GM20431 (cell line): ENCODE data around the gene SRGAP3.

Experiments
- in situ Hi-C: fragments of 300-500 bp; cut with MseI, MboI; formaldehyde crosslinking; loops from one replicate; pipeline ENCODE4 v1.15.0; 2020; ENCODE audit warnings: low sequenced_read_pairs; ENCODE audit not compliant: unreplicated experiment

SRGAP3 gene

DNA sequence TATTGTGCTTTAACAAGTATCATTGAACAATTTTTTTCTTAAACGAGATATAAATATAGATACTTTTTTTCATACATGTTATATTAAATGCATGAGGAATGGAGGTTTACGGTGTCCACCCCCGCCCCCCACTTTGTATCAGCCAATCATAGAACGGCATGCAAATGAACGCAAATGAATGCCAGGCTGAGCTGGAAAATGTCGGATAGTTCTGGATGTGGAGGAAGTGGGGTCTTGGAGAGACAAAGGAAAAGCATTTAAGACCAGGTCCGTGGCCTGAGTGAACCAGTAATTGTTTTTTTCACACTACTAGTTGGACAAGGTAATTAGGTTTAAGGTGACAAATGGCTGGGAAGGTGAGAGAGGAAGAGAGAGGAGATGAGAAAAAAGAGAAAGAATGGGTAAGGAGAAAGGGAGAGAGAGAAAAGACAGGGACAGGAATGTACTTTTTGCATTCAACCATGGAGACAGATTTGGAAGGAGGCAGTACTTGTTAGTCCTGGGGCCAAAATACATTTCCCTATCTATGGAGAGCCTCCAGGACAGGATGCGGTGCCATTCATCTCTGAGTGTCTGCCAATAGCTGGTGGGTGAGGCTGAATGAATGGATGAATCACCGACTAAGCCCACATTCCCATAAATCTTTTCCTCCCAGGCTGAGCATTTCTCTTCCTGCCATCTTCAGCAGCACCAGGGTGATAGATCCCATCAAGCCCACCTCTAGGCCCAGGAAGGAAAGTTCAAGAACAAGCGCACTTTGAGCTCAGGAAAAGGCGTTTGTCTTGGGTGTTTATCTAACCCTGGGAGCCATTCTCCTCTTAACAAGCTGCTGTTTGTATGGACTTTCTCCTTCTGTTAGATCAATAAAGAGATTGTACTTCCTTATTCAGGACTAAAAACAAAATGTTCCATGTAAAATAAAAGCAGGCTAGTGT is 284.7 kb downstream of the SRGAP3 start:
- in situ Hi-C loops = no loop called here

DNA sequence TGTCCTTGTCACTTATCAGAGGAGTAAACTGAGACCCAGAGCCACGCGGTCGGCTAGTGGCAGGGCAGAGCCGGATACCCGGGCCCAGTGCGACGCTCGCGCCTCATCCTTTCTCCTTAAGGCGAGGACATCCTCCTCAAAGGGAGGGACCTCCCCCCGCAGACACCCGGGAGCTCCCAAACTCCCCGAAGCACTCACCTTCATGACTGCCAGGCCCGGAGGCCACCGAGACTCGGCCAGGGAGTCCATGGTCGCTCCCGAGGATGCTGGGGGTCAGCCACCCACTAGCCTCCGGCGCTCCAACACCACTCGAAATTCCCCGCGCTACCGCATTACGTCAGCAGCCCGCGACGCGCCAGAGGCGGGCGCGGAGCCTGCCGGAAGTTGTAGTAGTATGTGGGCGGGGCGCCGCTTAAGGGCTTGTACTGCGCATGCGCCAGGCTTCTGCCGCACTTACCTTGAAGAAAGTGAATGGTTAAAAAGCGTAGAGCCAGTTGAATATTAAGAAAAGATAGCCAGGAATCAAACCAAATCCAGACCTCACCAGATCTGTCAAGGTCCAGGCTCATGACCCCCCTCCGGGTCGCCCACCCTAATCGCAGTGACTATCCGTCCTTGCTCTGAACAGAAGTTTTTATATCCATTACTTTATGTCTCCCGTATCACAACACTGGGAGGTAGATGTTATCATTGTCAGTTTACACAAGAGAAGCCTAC is 286.2 kb downstream of the SRGAP3 start, which contains the start of gene RAD18:
TSS of gene RAD18 (minus strand) at position 336 of the 717 bp plus-strand sequence. CDS start at position 249, 87 bp downstream.
- in situ Hi-C loops = no loop called here

DNA sequence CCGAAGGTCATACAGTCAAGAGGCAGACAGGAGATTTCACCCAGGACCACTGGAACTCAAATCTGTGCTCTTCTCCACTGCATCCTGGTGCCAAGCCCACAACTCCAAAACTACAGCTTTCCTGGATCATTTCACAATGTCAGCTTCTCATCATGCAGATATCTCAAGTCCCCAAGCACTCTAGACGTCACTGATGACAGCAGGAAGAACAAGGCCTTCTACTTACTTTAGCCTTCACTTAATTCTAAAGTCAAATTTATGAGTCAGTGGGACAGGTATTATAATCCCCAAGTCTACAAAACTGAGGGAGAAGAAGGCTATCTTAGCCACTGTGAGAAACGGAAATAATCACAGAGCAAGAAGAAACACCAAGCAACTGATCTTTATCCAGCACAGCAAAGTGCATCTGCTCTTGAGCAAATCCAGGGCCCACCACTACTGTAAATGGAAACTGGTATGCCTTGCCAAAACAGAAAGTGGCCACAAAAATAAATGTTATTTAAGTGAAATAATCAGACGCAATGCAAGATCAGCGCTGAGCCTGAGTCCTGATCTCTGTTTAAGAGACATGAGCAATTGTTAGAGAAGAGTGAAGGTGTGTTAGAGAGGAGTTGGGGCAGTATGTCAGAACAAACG is 287.1 kb downstream of the SRGAP3 start:
- in situ Hi-C loops = no loop called here

DNA sequence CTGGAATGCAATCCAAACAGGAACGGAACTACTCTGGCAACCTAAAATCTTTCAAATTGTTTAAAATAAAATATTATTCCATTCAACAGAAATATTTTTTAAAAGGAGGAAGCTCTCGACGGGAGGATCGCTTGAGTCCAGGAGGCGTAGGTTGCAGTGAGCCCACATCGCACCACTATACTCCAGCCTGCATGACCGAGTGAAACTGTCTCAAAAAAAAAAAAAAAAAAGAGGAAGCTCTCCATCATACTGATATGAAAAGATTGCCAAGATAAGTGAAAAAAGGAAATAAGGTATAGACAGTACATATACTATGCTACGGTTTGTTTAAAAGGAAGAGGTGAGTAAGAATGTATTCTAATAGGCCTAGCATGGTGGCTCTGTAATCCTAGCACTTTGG is 289.8 kb downstream of the SRGAP3 start:
- in situ Hi-C loops = no loop called here

DNA sequence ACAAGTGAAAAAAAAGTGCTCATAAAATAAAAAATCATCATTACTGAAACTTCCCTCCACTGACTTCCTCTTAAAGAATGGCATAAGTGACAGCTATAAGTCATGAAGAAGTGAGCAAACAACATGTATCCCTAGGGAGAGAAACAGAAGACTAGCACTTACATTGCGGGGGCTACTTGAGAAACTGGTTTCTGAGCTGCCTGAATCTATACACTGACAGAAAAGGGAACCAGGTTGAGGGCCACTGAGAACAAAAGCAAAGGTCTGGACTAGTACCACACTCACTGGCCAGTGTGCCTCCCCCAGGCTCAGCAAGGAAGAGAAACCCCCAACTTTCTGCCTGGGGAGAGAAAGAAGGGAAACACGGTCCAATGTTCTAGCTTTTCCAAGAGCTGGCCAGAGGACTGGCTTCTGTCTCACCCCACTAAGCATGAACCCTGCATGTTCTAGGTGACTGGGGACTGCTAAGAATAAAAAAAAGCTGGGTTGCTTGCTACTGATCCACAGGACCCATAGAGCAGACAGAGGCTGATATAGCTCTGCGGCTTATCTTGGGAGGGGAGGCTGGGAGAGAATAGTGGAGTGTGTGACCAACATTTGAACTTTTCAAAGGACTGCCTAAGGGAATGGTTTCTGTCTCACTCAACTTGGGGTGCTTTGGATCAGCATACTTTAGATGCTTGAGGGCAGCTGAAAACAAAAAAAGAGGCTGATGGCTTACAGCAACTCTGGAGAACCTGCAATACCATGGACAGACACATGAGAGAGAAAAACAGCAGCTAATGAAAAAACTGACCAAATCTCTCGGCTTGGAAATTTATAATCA is 294.3 kb downstream of the SRGAP3 start:
- in situ Hi-C loops = no loop called here

DNA sequence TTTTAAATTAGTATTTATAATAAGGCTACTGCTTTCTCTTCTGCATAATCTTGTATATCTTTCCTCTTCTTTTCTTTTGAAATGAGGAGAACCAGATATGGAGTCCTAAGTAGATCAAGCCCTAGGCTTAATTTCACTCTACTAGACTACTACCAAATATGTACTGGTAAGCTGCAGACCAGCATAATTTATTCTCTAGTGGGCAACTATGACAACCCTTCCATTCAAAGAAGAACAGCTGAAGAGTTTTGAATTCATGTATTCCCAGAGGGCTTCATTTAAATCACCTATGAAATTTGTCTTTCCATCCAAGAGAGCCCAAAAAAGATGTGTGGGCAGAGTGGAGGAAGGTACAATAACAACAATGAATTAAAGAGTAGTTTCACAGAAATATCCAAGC is 296.1 kb downstream of the SRGAP3 start:
- in situ Hi-C loops = no loop called here

DNA sequence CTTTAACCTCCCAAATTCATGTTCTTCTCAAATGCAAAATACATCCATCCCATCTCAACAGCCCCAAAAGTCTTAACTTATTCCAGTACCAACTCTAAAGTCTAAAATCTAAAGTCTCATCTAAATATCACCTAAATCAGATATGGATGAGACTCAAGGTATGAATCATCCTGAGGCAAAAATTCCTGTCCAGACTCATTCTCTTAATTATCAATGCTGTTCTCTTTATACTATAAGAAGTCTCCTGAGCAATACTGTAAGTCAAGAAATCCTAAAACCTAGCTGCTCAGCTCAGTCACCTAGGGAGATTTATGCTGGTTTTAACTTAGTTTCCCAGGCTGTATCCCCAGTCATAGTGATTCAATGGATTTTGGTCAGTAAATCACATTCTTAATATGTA is 297.3 kb downstream of the SRGAP3 start:
- in situ Hi-C loops = no loop called here

DNA sequence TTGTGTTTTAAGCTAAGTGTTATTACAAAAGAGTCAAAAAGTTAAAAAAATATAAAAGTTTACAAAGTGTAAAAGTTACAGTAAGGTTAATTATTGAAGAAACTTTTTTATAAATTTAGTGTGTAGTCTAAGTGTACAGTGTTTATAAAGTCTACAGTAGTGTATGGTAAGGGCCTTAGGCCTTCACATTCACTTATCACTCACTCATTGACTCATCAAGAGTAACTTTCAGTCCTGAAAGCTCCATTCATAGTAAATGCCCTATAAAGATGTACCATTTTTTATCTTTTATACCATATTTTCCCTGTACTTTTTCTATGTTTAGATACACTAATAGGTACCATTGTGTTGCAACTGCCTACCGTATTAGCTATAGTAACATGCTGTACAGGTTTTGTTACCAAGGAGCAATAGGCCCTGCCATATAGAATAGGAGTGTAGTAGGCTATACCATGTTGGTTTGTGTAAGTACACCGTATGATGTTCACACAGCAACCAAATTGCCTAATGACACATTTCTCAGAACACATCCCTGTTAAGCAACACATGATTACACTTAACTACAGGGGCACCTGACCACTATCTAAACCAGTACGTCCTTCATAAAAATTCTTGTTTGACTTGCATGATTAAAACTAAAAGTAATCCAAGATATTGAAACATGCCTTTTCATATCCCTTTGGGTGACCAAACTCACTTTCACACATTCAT is 303.4 kb downstream of the SRGAP3 start:
- in situ Hi-C loops = no loop called here

DNA sequence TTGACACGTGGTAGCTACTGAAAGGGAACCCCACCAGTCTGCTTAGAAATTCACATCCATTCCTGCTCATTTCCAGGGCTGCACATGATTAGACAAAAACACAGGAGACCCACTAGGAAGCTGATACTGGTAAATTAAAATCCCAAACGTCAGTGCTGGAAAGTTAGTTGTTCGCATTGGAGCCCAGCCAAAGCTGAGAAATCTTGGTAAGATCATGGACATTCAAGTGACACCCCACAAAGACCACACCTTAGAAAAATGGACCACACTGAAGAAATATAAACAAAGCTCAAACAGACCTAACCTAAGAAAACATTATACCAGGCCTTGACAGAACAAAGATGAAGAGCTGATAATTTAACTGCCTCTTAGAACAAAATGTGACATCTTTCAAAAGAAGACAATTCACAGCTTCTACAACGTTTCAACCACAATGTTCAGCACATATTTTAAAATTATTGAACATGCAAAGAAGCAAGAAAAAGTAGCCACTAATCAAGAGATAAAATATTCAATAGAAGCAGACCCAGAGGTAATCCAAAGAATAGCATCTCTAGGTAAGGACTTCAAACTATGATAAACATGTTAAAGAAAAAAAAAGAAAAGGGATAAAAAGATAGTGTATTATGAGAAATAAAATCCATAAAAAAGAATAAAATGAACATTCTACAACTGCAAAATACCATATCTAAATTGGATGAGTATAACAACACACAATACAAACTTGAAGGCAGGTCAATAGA is 306.5 kb downstream of the SRGAP3 start:
- in situ Hi-C loops = no loop called here

DNA sequence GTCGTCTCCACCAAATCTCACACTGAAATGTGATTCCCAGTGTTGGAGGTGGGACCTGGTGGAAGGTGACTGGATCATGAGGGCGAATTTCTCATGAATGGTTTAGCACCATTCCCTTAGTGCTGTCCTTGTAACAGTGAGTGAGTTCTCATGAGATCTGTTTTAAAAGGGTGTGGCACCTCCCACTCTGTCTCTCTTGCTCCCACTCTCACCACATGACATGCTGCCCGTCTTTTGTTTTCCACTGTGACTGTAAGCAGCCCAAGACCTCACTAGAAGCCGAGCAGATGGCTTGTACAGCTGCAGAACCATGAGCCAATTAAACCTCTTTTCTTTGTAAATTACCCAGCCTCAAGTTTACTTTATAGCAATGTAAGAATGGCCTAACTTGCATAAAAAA is 307.3 kb downstream of the SRGAP3 start:
- in situ Hi-C loops = no loop called here

DNA sequence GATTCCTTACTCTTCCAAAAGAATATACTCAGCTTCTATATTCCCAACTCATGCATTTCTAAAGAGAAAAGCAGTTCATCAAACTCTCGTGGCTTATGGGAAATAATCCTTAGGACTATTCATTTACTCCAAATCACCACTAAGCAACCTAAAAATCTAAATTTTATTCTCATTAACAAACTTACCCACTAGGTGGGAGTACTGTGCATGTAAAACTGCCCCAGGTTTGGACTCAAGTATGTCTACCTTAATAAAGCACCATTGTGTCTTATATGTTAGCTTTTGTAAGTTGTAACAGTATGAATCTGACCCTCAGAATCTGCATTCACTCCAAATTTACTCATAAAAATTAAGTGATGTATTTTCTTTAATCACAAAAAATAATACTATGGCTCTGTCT is 311.4 kb downstream of the SRGAP3 start:
- in situ Hi-C loops = no loop called here

DNA sequence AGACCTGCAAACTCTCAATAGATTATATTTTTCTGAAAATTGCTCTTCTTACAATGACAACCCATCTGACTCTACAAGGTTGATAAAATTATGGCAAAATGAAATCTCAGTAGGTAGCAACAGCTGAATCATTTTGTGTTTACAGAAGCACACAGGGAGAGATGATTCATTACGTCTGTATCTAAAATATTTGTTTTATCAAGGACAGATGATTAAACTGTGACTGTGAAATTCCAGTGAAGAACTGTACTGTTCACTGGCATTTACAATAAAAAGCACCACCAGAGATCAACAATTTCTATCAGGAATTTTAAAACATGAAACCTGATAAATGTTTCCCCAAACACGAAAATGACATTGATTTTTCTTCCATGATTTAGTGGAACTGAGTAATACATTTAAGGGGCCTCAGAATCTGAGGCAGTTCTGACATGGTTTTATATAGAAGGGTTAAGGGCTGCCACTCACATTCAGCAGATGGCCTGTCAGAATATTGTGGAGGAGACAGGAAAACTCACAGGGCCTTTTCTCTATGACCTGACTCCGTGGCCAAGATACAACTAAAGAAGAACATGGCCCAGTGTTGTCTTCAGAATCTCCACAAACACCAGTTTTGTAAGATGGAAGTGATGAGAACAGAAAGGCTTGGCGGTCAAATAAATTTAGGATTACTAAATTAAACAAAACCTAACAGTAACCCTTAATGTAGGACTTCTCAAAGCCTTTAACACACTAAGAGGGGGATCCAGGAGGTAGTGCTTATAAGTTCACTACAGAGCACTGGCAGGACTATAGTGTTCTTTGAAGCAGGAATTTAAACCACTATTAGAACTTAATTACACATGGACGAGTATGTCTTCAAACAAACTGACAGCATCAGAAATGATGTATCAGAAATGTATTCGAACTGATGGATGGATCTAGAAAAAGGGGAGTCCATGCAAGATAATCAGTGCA is 312.1 kb downstream of the SRGAP3 start:
- in situ Hi-C loops = no loop called here

DNA sequence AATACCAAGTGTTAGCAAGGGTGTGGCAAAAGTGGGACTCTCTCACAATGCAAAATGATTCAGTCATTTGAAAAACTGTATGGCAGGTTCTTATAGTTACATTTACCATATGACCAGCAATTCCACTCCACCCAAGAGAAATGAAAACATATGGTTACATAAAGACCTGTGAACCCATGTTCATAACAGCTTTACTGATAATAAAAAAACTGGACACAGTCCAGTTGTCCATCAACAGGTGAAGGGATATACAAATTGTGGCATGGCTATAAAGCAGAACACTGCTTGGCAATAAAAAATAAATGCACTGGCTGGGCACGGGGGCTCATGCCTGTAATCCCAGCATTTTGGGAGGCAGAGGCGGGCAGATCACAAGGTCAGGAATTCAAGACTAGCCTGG is 316.9 kb downstream of the SRGAP3 start:
- in situ Hi-C loops = no loop called here

DNA sequence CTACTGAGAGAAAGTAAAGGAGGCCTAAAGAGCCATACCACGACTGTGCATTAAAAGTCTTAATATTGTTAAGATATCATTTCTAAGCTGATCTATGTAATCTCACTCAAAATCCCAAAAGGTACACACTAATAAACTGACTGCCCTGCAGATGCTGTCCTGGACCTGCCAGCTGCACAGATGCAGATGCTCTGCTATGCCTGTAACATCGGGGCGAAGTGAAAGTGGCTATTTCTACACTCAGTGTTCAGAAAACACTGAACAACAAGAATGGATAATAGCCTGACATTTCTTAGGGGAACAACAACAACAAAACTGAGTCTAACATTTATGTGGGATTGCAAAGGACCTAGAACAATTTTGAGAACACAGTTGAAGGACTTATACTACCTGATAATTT is 318.1 kb downstream of the SRGAP3 start:
- in situ Hi-C loops = no loop called here
